ENCODE measurements around the gene GPR37L1. TPM values are rescaled to one million over a fixed set of nuclear protein-coding genes. Genes with fewer than 3 reads are reported as not detected.

Gene GPR37L1
- total RNA-seq, 2 experiments from 2014 or later, result 0.03 TPM; not detected in 1

- intact Hi-C loops (cut with micrococcal nuclease; ENCODE audit: unreplicated experiment), result no loop called here
- no peaks in the 10 kb centered on the region for H3K79me2 ChIP-seq (ENCODE audit: insufficient read depth, low read depth, low read length)
- H3K9me3 ChIP-seq (ENCODE audit: low read length), result no peaks in the 10 kb centered on the region
- H3K4me2 ChIP-seq (ENCODE audit: low read length), result no peak overlapping the region
- CTCF ChIA-PET (ENCODE audit: unreplicated experiment), result no interaction called here
- BruUV-seq (replicated peaks), result no TSS peak
- POLR2A ChIA-PET, result no interaction called here
- DNase-seq (ENCODE audit: low spot score), result no peak
- H2AFZ ChIP-seq (ENCODE audit: low read length), result no peak overlapping the region
- H3K27ac ChIP-seq (ENCODE audit: low read depth, low read length, poor library complexity, severe bottlenecking), result no peak overlapping the region
- no peak for TF ChIP-seq CTCF (conservative IDR thresholded peaks at IDR 0.05; ENCODE audit: low read length)
- TF ChIP-seq EZH2phosphoT487 (IDR thresholded peaks at IDR 0.05; ENCODE audit: borderline replicate concordance, low read depth, low read length), result no peak
- no peak overlapping the region for H3K4me3 ChIP-seq (ENCODE audit: low read depth, low read length, poor library complexity, severe bottlenecking)
- H3K36me3 ChIP-seq (ENCODE audit: insufficient read depth, low read length), result peaks cover 92% of the 10 kb centered on the region
- H4K20me1 ChIP-seq (ENCODE audit: insufficient read depth, low read length), result no peaks in the 10 kb centered on the region
- no peaks in the 10 kb centered on the region for H3K9me2 ChIP-seq (ENCODE audit: insufficient read depth, low read length)
- H3K4me1 ChIP-seq (ENCODE audit: insufficient read depth, low read length, poor library complexity, severe bottlenecking), result peaks cover 27% of the 10 kb centered on the region
Measured at GRCh38 chr1:202152399-202152798, 29.7 kb downstream of the GPR37L1 start.

- no peak overlapping the region for H2AFZ ChIP-seq (ENCODE audit: low read length)
- no peak for TF ChIP-seq CTCF (conservative IDR thresholded peaks at IDR 0.05; ENCODE audit: low read length)
- H3K79me2 ChIP-seq (ENCODE audit: insufficient read depth, low read depth, low read length), result peaks cover 8% of the 10 kb centered on the region; the same call in 1 of the 2 replicates
- no peak for DNase-seq (ENCODE audit: low spot score)
- peaks cover 92% of the 10 kb centered on the region for H3K36me3 ChIP-seq (ENCODE audit: insufficient read depth, low read length)
- H3K27ac ChIP-seq (ENCODE audit: low read depth, low read length, poor library complexity, severe bottlenecking), result no peak overlapping the region
- H3K4me2 ChIP-seq (ENCODE audit: low read length), result no peak overlapping the region
- H3K9me2 ChIP-seq (ENCODE audit: insufficient read depth, low read length), result no peaks in the 10 kb centered on the region
- ChIA-PET CTCF (ENCODE audit: unreplicated experiment) (no interaction called here), POLR2A (interaction anchor here (1.3 kb wide), 1 partner anchor 10 kb away, joined by 3 read pairs; no protein-coding TSS in a partner anchor)
- no peak overlapping the region for H3K4me3 ChIP-seq (ENCODE audit: low read depth, low read length, poor library complexity, severe bottlenecking)
- peaks cover 36% of the 10 kb centered on the region for H3K4me1 ChIP-seq (ENCODE audit: insufficient read depth, low read length, poor library complexity, severe bottlenecking)
- intact Hi-C loops (cut with micrococcal nuclease; ENCODE audit: unreplicated experiment), result no loop called here
- no peaks in the 10 kb centered on the region for H4K20me1 ChIP-seq (ENCODE audit: insufficient read depth, low read length)
- no peaks in the 10 kb centered on the region for H3K9me3 ChIP-seq (ENCODE audit: low read length)
- no TSS peak for BruUV-seq (replicated peaks)
Measured at GRCh38 chr1:202153284-202153683, 30.6 kb downstream of the GPR37L1 start.

- BruUV-seq (replicated peaks), result no TSS peak
- DNase-seq (ENCODE audit: low spot score), result no peak
- Histone ChIP-seq H3K4me2 (ENCODE audit: low read length) (peak overlapping the region; percentile 10; the same call in 1 of the 2 replicates), H3K27ac (ENCODE audit: low read depth, low read length, poor library complexity, severe bottlenecking) (no peak overlapping the region), H2AFZ (ENCODE audit: low read length) (no peak overlapping the region), H4K20me1 (ENCODE audit: insufficient read depth, low read length) (no peaks in the 10 kb centered on the region), H3K9me2 (ENCODE audit: insufficient read depth, low read length) (no peaks in the 10 kb centered on the region), H3K4me3 (ENCODE audit: low read depth, low read length, poor library complexity, severe bottlenecking) (no peak overlapping the region), H3K9me3 (ENCODE audit: low read length) (no peaks in the 10 kb centered on the region), H3K79me2 (ENCODE audit: insufficient read depth, low read depth, low read length) (peaks cover 18% of the 10 kb centered on the region; the same call in 1 of the 2 replicates), H3K36me3 (ENCODE audit: insufficient read depth, low read length) (peaks cover 86% of the 10 kb centered on the region), H3K4me1 (ENCODE audit: insufficient read depth, low read length, poor library complexity, severe bottlenecking) (peaks cover 45% of the 10 kb centered on the region)
- ChIA-PET POLR2A (interaction anchor here (0.5 to 1.7 kb wide), 3 partner anchors 8 to 38 kb away, joined by 3 to 6 read pairs (median 3); no protein-coding TSS in a partner anchor), CTCF (ENCODE audit: unreplicated experiment) (interaction anchor here (0.8 to 2.3 kb wide), 5 partner anchors 9 to 36 kb away, joined by 4 to 7 read pairs (median 7); no protein-coding TSS in a partner anchor)
- TF ChIP-seq CTCF (conservative IDR thresholded peaks at IDR 0.05; ENCODE audit: low read length) (no peak), EZH2phosphoT487 (IDR thresholded peaks at IDR 0.05; ENCODE audit: borderline replicate concordance, low read depth, low read length) (no peak)
- intact Hi-C loops (cut with micrococcal nuclease; ENCODE audit: unreplicated experiment), result no loop called here
Measured at GRCh38 chr1:202154148-202154765, 31.5 kb downstream of the GPR37L1 start.

Data from OCI-LY7 (cell line).